Adipose tissue (tissue), 3 donors: ENCODE results near the gene TRPV6. TPM values are rescaled to one million over a fixed set of nuclear protein-coding genes. Genes with fewer than 3 reads are reported as not detected.

Experiments
- H3K27ac ChIP-seq: one replicate; pipeline ENCODE4 v1.5.1; 2013; ENCODE audit warnings: low read depth, low read length
- WGBS, 3 donors: extraction: QIAGEN DNeasy Blood & Tissue Kit; methylation state at CpG; one replicate each; pipeline ENCODE4 v1.1.7; 2013; 5-methylcytosine and 5-hydroxymethylcytosine counted together
- polyA plus RNA-seq, 3 donors: library from polyadenylated mRNA; stranded (reverse); fragments of 200-250 nt; gene quantifications; one replicate each; pipeline ENCODE4 v1.2.3, GENCODE V29; 2013
- donor health status: healthy with polysubstance abuse.
- donor health status: Bipolar disorder and iron deficiency.
- donor health status: healthy.

Gene TRPV6
- polyA plus RNA-seq, 3 donors, result 0.42 to 37.0 TPM; not detected in 1

DNA sequence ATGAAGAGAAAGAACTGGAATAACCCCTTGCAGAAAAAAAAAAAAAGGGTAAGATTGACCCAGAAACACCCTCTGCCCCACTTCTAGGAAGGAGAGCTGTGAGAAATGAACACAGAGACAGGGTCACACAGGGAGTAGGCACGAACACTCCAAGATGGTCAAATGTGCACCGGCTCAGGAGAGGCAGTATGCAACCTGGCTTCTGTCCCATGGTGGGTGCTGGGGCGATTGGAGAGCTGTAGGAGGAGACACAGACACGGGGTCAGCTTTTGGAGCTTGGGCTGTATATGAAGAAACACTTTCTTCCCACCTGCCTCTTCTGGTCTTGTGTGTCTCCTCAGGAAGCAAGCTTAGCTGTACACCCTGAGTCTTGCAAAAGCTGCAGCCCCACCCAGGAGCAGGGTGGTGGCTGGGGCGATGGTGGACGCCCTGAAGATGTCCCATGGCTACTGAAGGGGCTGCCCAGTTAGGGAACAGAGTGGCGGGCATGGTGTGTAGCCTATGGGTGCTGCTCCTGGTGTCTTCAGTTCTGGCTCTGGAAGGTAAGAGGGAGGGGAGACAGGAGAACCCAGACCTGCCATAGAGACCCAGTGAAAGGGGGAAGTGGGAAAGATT lies 22.7 kb downstream of the TRPV6 start:
- 78 to 87% (median 81%) methylated on average over 6 to 7 of the region's 7 CpGs for WGBS, 3 donors
- H3K27ac ChIP-seq, result no peak overlapping the region

DNA sequence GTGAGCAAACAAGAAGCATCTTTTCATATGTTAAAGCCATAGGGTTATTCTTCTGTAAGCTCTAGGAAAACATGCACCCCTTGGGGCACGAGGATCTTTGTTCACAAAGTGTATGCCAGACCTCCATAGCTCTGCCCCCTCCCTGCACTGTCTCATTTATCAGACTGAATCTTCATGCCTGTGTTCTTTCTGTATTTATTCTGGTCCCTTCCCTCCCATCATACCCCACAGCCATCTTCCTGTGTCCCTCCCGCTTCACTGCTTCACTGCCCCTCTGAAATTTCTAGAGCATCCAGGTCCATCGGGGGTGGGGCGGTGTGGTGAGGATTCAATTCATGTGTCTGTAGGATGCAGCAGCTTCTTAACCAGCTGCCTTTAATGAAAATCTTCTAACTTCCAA lies 23.2 kb downstream of the TRPV6 start:
- WGBS, 3 donors, result 89 to 96% (median 95%) methylated on average over 4 of the region's 4 CpGs
- no peak overlapping the region for H3K27ac ChIP-seq

- no peak overlapping the region for H3K27ac ChIP-seq
- 73 to 87% (median 86%) methylated on average over 3 of the region's 3 CpGs for WGBS, 3 donors
Measured at GRCh38 chr7:142860968-142861367, 24.6 kb downstream of the TRPV6 start.

GRCh38 chr7:142859829-142860228 lies 25.7 kb downstream of the TRPV6 start:
- no peak overlapping the region for H3K27ac ChIP-seq

DNA sequence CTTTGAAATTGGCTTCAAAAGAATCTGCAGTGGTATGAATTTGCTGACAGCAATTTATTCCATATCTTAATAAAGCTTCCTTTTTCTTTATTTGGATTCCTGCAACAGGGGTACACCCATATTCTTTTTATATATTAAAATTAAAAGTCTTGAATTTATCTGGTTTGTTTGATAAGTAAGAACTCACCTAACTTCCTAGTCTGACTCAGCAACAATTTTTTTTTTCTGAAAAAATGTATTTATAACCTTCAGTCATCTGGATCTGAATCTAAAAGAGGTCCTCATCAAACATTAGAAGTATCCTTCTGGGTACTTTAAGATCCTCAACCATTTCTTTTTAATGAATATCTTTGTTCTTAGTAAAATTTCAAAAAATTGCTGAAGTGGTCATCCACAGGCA lies 26.1 kb downstream of the TRPV6 start:
- no peak overlapping the region for H3K27ac ChIP-seq

More at GRCh38 chr7:142859829-142860228, 25.7 kb downstream of the TRPV6 start:
- WGBS, 3 donors, result 41 to 52% (median 48%) methylated on average over 5 of the region's 5 CpGs

- WGBS, 3 donors, result 75 to 80% (median 76%) methylated on average over 5 of the region's 5 CpGs
Measured at GRCh38 chr7:142857625-142858024, 27.9 kb downstream of the TRPV6 start.

DNA sequence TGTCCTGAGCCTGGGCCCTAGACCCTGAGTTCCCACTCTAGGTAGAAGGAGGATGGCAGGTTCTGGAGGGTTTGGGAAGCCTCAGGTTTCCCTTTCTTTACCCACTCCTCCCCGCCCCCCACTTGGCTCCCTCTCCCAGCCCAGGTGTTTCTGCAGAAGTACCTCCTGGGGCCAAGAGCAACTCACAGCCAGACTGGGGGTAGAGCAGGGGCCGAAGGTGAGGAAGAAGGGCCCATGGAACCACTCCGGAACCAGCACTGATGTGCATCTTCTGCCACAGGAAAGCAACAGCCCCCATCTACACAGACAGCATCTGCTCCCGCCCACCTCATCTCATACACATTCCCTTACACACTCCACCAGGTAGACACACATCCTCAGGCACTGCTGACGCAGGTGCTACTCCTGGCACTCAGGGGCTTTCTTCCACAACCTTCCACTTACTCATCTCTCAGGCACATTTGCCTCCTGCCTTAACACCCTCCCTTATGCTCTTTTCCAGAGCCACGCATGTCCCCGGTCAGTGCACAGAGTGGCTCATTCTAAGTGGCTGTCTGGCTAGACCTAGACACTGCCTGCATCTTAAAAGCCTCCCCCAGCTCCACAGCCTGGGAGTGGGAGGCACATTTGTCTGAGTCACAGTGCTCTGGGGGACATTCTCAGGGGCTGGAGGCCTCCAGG lies 28.8 kb downstream of the TRPV6 start:
- no peak overlapping the region for H3K27ac ChIP-seq
- WGBS, 3 donors, result 68 to 79% (median 77%) methylated on average over 7 of the region's 7 CpGs

More at GRCh38 chr7:142857625-142858024, 27.9 kb downstream of the TRPV6 start:
- no peak overlapping the region for H3K27ac ChIP-seq

GRCh38 chr7:142855756-142856564 lies 29.6 kb downstream of the TRPV6 start:
- WGBS, 3 donors, result 34 to 41% (median 38%) methylated on average over 12 of the region's 12 CpGs
- H3K27ac ChIP-seq, result no peak overlapping the region

GRCh38 chr7:142855114-142855743 lies 30.3 kb downstream of the TRPV6 start:
- 4 to 6% (median 5%) methylated on average over 36 to 43 of the region's 43 CpGs for WGBS, 3 donors
- H3K27ac ChIP-seq, result no peak overlapping the region

GRCh38 chr7:142854372-142855113 lies 31.0 kb downstream of the TRPV6 start, which contains the start of gene EPHB6:
EPHB6 (plus strand) TSS chr7:142855076; CDS start chr7:142863228, 8,152 bp downstream.
- H3K27ac ChIP-seq, result no peak within 1 kb of the TSS
- 0 to 1% (median 0%) methylated on average over 62 to 70 of the region's 70 CpGs for WGBS, 3 donors

DNA sequence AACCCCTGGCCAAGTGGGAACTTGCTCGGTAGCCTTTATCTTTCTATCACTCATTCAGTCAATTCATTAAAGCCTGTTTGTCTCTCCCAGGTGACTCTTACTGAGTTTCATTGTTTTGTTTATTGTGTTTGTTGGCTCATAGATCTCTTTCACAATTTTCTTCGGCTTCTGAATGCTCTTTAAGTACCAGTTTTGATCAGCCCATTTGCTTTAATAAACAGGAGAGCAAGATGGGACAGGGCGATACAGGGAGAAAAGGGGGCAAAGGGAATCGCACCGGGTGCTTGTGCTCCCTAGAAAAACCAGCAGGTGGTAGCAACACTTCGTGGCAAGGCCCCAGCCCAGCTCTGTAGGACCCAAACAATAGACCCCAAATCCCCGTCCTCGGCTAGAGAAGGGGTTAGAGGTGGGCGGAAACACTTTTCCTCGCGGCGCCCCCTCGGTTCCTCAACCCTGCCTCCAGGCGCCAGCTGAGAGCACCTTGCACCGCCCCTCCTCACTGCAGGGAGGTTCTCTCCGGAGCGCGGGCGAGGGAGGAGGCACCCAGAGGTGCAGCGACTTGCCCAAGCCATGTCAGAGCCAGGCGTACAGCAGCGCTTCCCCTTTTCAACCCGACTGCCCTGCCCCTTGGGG lies 31.7 kb downstream of the TRPV6 start:
- 0% methylated on average over 22 to 23 of the region's 23 CpGs for WGBS, 3 donors
- no peak overlapping the region for H3K27ac ChIP-seq

DNA sequence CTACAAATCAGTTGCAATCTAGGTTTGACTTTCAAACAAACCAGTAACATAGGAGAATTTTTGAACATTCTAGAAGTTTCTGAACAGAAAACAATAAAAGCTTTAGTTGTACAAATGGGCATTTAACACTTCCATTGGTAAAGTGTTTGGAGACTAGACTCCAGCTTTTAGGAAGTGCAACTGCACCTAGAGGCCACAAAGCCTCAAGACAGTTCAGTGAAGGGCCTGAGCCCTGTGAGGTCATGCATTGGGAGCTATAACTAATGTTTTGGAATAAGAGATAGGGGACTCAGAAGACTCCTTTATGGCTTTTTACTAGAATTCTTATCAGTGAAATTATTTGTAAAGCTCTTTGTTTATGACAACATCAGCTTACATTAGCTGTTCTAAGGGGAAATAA lies 33.6 kb downstream of the TRPV6 start:
- no peak overlapping the region for H3K27ac ChIP-seq

DNA sequence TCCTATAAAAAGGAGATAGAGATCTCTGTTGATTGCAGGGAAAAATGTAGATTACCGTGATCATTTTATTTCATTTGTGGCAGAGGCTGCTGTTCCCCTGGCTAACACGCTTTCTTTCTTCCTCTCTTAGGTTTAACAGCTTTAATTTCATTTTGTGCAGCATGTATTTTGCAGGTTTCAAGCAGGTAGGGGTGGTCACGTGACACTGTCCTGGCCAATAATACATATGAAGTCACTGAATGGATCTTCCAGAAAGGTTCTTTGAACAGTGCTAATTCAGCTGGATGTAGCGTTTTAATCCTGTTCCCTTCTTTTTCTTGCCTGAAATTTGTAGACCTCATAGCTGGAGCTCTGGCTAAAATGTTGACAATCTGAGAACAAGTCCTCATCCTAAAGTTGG lies 34.3 kb downstream of the TRPV6 start:
- no peak overlapping the region for H3K27ac ChIP-seq
- 80 to 87% (median 84%) methylated on average over 4 of the region's 4 CpGs for WGBS, 3 donors

- no peak overlapping the region for H3K27ac ChIP-seq
Measured at GRCh38 chr7:142847353-142847752, 38.2 kb downstream of the TRPV6 start.

DNA sequence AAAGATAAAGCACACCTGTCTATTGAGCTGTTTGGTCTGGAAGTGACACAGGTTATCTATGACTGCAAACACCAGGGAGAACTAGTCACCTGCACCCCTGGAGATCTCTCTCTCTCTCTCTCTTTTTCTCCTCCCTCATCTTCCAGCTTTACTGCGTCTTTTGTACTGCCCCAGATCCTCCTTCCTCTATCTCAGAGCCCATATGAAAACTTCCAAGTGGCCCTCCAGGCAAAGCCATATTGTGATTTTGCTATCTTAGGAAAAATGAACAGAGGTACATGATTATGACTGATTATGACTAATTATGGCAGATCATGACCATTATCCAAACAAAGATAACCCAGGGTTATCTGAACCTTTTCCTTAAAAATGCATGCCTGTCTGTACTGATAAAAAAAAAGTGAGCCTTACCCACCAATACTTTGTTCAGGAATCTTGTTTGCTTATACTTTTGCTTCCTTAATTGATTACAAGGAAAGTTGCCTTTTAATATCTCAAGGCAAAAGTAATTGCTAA lies 43.2 kb downstream of the TRPV6 start:
- H3K27ac ChIP-seq, result no peak overlapping the region
- 47 to 91% (median 87%) methylated on average over 1 of the region's 1 CpG for WGBS, 3 donors

More at GRCh38 chr7:142847353-142847752, 38.2 kb downstream of the TRPV6 start:
- 84 to 89% (median 84%) methylated on average over 2 of the region's 2 CpGs for WGBS, 3 donors

GRCh38 chr7:142838461-142839213 lies 46.9 kb downstream of the TRPV6 start:
- no peak overlapping the region for H3K27ac ChIP-seq
- WGBS, 3 donors, result 70 to 72% (median 70%) methylated on average over 4 of the region's 4 CpGs

DNA sequence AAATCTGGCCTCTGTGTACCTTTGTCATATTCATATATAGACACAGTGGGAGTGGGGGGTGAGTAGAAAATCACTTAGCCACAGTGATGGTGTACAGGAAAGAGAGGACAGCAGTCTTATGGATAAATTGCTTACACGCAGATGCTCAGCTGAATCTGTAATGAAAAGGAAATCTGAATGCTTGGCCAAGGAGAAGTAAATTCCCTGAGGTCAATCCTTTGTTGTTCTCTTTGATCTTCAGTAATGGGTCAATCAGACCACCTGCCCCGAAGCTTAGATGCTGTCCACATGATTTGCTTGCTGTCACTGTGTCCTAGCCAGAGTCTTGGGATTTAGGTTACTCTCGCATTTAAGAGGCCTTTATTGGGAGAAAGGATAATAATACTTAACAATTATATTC lies 49.1 kb downstream of the TRPV6 start:
- no peak overlapping the region for H3K27ac ChIP-seq
- WGBS, 3 donors, result 81 to 97% (median 85%) methylated on average over 3 of the region's 3 CpGs
